Prostate gland (tissue), 2 donors: ENCODE measurements around the gene RETREG1. TPM values are rescaled to one million over a fixed set of nuclear protein-coding genes. Genes with fewer than 3 reads are reported as not detected.

Experiments
- DNase-seq: peaks from one replicate; pipeline ENCODE4 v3.0.0-alpha.2; 2019; ENCODE audit warnings: low spot score
- H3K27ac ChIP-seq, 2 donors: fragments of 200-600 bp; sonication (generic); 2 replicates each; pipeline ENCODE4 v1.5.1; 2017 to 2019
- H3K27me3 ChIP-seq: fragments of 200-600 bp; sonication (generic); replicated peaks from 2 replicates; pipeline ENCODE4 v1.5.1; 2019; ENCODE audit not compliant: insufficient read depth
- H3K36me3 ChIP-seq, 2 donors: fragments of 200-600 bp; sonication (generic); 1 replicate in 1 of 2; 2 replicates in 1 of 2; pipeline versions ENCODE4 v1.5.1 to v1.8.1; 2017 to 2019
- H3K4me1 ChIP-seq: fragments of 200-600 bp; sonication (generic); replicated peaks from 2 replicates; pipeline ENCODE4 v1.5.1; 2019
- H3K4me3 ChIP-seq, 2 donors: fragments of 200-600 bp; sonication (generic); 2 replicates each; pipeline ENCODE4 v1.5.1; 2017 to 2019
- H3K9me3 ChIP-seq: fragments of 200-600 bp; sonication (generic); 2 replicates; pipeline ENCODE4 v1.5.1; 2017
- POLR2A ChIP-seq: fragments of 450-650 bp; IDR thresholded peaks from one replicate; pipeline ENCODE4 v1.6.1; 2016; ENCODE audit warnings: antibody characterized with exemption, mild to moderate bottlenecking
- POLR2AphosphoS5 ChIP-seq: sonication (generic); formaldehyde crosslinking; IDR thresholded peaks from one replicate; pipeline ENCODE4 v1.6.1; 2017; ENCODE audit warnings: antibody characterized with exemption
- WGBS: methylation state at CpG from one replicate; pipeline ENCODE4 v1.1.5; 2018; 5-methylcytosine and 5-hydroxymethylcytosine counted together
- intact Hi-C: fragments of 100-400 bp; cut with DNase I; formaldehyde crosslinking; loops from one replicate; pipeline ENCODE4 v1.14.2; 2022
- total RNA-seq, 2 donors: library from RNA; depleted of rRNA; stranded (reverse); fragments of >200 nt; gene quantifications; one replicate each; pipeline ENCODE4 v1.1.0, GENCODE V29; 2016
- TF ChIP-seq, protein P1 (sequence below), 4 experiments: fragments of 200-600 bp in 2 of 4; fragments of 450-650 bp in 2 of 4; sonication (generic) in 2 of 4; IDR thresholded peaks; 1 replicate in 3 of 4; 2 replicates in 1 of 4; pipeline ENCODE4 v1.5.1; 2016 to 2019; ENCODE audit warnings: antibody characterized with exemption in 4 of 4, mild to moderate bottlenecking in 2 of 4, moderate library complexity in 2 of 4

RETREG1 gene
- total RNA-seq, 2 donors from 2014 or later: 13.5 to 18.4 TPM

DNA sequence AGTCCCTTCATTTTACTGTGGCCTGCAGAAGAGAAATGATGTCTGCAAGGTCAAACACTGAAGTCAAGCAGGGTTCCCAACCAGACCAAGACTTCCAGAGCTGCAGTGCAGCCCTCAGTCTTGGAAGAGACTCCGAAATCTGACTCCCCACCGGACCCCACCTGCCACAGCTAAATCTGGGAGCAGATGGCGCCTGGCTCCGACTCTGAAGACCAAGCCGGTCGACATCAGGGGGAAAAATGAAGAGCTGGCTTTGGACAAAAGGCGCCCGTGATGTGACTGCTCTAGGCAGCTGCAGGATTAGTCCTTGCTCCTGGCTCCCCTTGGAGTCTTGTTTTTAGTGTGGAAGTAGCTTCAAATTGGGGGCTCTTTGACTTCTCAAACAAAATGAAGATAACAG lies 78.8 kb downstream of the RETREG1 start:
- intact Hi-C loops: no loop called here
- TF ChIP-seq POLR2AphosphoS5: no peak
- TF ChIP-seq, protein P1, sequence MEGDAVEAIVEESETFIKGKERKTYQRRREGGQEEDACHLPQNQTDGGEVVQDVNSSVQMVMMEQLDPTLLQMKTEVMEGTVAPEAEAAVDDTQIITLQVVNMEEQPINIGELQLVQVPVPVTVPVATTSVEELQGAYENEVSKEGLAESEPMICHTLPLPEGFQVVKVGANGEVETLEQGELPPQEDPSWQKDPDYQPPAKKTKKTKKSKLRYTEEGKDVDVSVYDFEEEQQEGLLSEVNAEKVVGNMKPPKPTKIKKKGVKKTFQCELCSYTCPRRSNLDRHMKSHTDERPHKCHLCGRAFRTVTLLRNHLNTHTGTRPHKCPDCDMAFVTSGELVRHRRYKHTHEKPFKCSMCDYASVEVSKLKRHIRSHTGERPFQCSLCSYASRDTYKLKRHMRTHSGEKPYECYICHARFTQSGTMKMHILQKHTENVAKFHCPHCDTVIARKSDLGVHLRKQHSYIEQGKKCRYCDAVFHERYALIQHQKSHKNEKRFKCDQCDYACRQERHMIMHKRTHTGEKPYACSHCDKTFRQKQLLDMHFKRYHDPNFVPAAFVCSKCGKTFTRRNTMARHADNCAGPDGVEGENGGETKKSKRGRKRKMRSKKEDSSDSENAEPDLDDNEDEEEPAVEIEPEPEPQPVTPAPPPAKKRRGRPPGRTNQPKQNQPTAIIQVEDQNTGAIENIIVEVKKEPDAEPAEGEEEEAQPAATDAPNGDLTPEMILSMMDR (IDR thresholded peaks at IDR 0.05): no peak
- TF ChIP-seq POLR2A: no peak
- H3K9me3 ChIP-seq: no peaks in the 10 kb centered on the region
- WGBS: 91% methylated on average over 8 of the region's 8 CpGs
- H3K4me1 ChIP-seq: peaks cover 6% of the 10 kb centered on the region
- DNase-seq: no peak
- H3K27ac ChIP-seq: no peak overlapping the region
- no peaks in the 10 kb centered on the region for H3K36me3 ChIP-seq
- H3K27me3 ChIP-seq: no peaks in the 10 kb centered on the region
- H3K4me3 ChIP-seq: no peak overlapping the region

DNA sequence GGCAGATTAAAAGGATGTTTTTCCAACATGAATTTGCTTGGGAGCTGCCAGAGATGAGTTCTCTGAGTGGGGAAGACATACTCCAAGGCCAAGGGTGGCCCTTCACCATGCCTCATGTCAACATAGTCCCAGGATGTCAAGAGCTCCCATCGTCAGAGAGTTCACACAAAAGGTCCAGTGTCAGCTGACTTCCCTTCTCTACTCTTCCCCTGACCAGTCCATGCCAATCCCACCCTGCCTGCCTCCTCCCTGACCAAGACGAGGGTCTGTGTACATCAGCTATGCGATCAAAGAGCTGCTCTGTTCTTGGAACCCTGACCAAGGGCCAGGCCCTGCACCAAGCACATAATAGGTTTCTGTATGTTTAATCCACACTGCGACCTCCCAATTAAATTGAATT lies 80.0 kb downstream of the RETREG1 start:
- Histone ChIP-seq H3K27me3 (no peaks in the 10 kb centered on the region), H3K4me3 (no peak overlapping the region), H3K4me1 (no peaks in the 10 kb centered on the region), H3K9me3 (no peaks in the 10 kb centered on the region), H3K36me3 (no peaks in the 10 kb centered on the region), H3K27ac (no peak overlapping the region)
- intact Hi-C loops: no loop called here
- no peak for DNase-seq
- whole genome bisulfite sequencing: 93% methylated on average over 4 of the region's 4 CpGs
- TF ChIP-seq POLR2AphosphoS5: no peak
- no peak for TF ChIP-seq POLR2A
- TF ChIP-seq, protein P1 (IDR thresholded peaks at IDR 0.05): no peak

DNA sequence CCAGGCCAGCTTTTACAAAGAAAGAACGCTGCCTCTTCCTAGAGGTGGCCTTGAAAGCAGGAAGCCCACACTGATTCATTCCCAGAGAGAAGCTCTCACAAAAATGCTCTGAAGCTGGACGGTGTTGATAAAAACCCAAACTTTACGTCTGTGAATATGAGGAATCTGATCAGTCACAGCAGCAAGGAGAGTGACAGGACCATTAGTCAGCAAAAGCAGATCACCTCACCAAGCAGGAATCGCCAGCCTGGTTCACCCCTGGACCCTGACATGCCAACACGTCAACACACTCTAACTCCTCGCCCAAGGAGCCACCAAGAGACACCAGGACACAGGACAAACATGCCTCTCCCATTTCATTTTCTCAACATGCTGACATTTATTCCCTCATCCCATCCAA lies 80.6 kb downstream of the RETREG1 start:
- 79% methylated on average over 6 of the region's 6 CpGs for WGBS
- TF ChIP-seq POLR2AphosphoS5: no peak
- TF ChIP-seq POLR2A: no peak
- TF ChIP-seq, protein P1 (IDR thresholded peaks at IDR 0.05): no peak
- H3K27me3 ChIP-seq: no peaks in the 10 kb centered on the region
- intact Hi-C loops: no loop called here
- no peaks in the 10 kb centered on the region for H3K36me3 ChIP-seq
- no peak overlapping the region for H3K4me3 ChIP-seq
- no peak for DNase-seq
- H3K27ac ChIP-seq: no peak overlapping the region
- H3K9me3 ChIP-seq: no peaks in the 10 kb centered on the region
- H3K4me1 ChIP-seq: no peaks in the 10 kb centered on the region

DNA sequence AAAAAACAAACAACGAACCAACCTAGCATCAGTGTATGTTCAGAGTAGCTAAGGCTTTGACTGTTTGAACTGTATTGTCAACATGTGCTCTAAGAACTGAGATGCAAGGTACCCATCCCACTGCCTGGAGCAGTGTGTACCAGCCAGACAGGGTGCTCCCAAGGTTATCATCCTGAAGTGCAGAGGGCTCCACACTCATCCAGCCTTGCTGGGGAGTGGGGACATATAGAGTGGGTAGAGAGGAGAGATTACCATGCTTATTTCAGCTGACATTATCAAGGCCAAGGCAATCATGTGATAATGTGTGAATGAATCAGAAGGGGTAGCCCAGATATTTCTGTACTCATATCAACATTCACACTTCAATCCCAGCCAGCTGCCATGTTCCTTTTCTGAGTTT lies 82.5 kb downstream of the RETREG1 start:
- Histone ChIP-seq H3K27me3 (no peaks in the 10 kb centered on the region), H3K4me3 (no peak overlapping the region), H3K27ac (no peak overlapping the region), H3K4me1 (no peaks in the 10 kb centered on the region), H3K9me3 (no peaks in the 10 kb centered on the region), H3K36me3 (no peaks in the 10 kb centered on the region)
- 95% methylated on average over 1 of the region's 1 CpG for WGBS
- no peak for DNase-seq
- TF ChIP-seq, protein P1 (IDR thresholded peaks at IDR 0.05): no peak
- TF ChIP-seq POLR2A (no peak), POLR2AphosphoS5 (no peak)
- intact Hi-C loops: no loop called here

DNA sequence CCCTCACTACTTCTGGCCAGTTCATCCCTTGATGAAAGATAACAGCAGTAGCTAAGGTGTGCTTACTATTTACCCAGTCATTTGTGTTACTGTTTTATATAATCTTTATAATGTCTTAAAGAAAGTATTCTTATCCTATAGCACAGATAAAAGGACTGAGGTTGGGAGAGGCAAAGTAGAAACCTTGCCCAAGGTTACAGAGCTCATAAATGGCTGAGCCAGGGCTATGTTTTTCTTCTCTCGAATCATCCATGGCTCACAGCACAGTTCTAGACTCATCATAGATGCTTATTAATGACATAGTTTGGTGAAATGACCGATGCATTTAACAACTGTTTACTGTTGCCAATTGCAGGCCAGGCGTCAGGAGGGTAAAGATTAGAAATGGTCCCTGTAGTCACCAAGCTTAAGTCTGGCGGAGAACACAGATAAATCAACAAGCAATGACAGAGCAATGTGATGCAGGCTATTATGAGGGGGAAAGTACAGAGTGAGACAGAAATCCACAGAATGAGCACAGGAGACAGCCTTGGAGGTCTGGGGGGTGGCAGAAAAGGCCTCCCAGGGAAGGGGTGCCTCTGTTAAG lies 85.6 kb downstream of the RETREG1 start:
- no peak for DNase-seq
- TF ChIP-seq, protein P1 (IDR thresholded peaks at IDR 0.05): no peak
- no peak for TF ChIP-seq POLR2A
- no peak for TF ChIP-seq POLR2AphosphoS5
- intact Hi-C loops: no loop called here

More for the DNA sequence above, 85.6 kb downstream of the RETREG1 start:
- 43% methylated on average over 4 of the region's 4 CpGs for WGBS
- no peaks in the 10 kb centered on the region for H3K36me3 ChIP-seq
- H3K27ac ChIP-seq: no peak overlapping the region
- no peak overlapping the region for H3K4me3 ChIP-seq
- no peaks in the 10 kb centered on the region for H3K9me3 ChIP-seq
- no peaks in the 10 kb centered on the region for H3K27me3 ChIP-seq
- H3K4me1 ChIP-seq: no peaks in the 10 kb centered on the region
